OCI-LY3 (cell line): ENCODE data around the gene ANKZF1.

Source experiments
- H2AFZ ChIP-seq: fragments of 200-600, 300-600 bp; shearing (Covaris generic); 2 replicates; pipeline ENCODE4 v1.6.0; 2014; ENCODE audit warnings: antibody characterized with exemption, low read depth, low read length
- H3K27ac ChIP-seq: fragments of 200-600, 300-600 bp; sonication (generic); 2 replicates; pipeline ENCODE4 v1.5.1; 2014; ENCODE audit warnings: mild to moderate bottlenecking, low read length, moderate library complexity, mixed read lengths
- H3K27me3 ChIP-seq: fragments of 200-600, 300-600 bp; sonication (generic); 2 replicates; pipeline ENCODE4 v1.6.1; 2014; ENCODE audit warnings: low read depth, low read length, mixed read lengths
- H3K36me3 ChIP-seq: fragments of 200-600, 300-600 bp; sonication (generic); replicated peaks from 2 replicates; pipeline ENCODE3; 2014; ENCODE audit warnings: low read depth, low read length, mixed read lengths
- H3K4me1 ChIP-seq: fragments of 300-600, 200-600 bp; sonication (generic); 2 replicates; pipeline ENCODE4 v1.6.1; 2014; ENCODE audit warnings: low read length, mixed read lengths
- H3K4me2 ChIP-seq: fragments of 200-600, 300-600 bp; sonication (generic); 2 replicates; pipeline ENCODE4 v1.6.1; 2014; ENCODE audit warnings: low read length, mixed read lengths
- H3K4me3 ChIP-seq: fragments of 300-600, 200-600 bp; sonication (generic); 2 replicates; pipeline ENCODE4 v1.5.1; 2014; ENCODE audit warnings: antibody characterized with exemption, mild to moderate bottlenecking, low read length, moderate library complexity
- H3K79me2 ChIP-seq: fragments of 300-600, 200-600 bp; shearing (Covaris generic); 2 replicates; pipeline ENCODE4 v1.6.1; 2014; ENCODE audit warnings: mild to moderate bottlenecking, low read length, mixed read lengths
- H3K9ac ChIP-seq: fragments of 300-600, 200-600 bp; shearing (Covaris generic); 2 replicates; pipeline ENCODE4 v1.6.0; 2014; ENCODE audit warnings: mild to moderate bottlenecking, low read length, moderate library complexity
- H3K9me3 ChIP-seq: fragments of 200-600, 300-600 bp; shearing (Covaris generic); 2 replicates; pipeline ENCODE4 v1.6.1; 2014; ENCODE audit warnings: low read length, mixed read lengths; ENCODE audit not compliant: insufficient read depth
- H4K20me1 ChIP-seq: fragments of 200-600, 300-600 bp; sonication (generic); 2 replicates; pipeline ENCODE4 v1.6.1; 2016; ENCODE audit warnings: low read length, mixed read lengths; ENCODE audit not compliant: insufficient read depth
- EZH2phosphoT487 ChIP-seq: fragments of 200-600 bp; shearing (Covaris generic); IDR thresholded peaks from 2 replicates; pipeline ENCODE4 v1.6.1; 2018; ENCODE audit warnings: antibody characterized with exemption, mixed run types, low read depth
- TF ChIP-seq, protein P1 (sequence below): fragments of 200-600, 300-600 bp; sonication (generic); IDR thresholded peaks from 2 replicates; pipeline ENCODE4 v1.5.1; 2014; ENCODE audit warnings: antibody characterized with exemption, low read length, low read depth

The ANKZF1 gene

DNA sequence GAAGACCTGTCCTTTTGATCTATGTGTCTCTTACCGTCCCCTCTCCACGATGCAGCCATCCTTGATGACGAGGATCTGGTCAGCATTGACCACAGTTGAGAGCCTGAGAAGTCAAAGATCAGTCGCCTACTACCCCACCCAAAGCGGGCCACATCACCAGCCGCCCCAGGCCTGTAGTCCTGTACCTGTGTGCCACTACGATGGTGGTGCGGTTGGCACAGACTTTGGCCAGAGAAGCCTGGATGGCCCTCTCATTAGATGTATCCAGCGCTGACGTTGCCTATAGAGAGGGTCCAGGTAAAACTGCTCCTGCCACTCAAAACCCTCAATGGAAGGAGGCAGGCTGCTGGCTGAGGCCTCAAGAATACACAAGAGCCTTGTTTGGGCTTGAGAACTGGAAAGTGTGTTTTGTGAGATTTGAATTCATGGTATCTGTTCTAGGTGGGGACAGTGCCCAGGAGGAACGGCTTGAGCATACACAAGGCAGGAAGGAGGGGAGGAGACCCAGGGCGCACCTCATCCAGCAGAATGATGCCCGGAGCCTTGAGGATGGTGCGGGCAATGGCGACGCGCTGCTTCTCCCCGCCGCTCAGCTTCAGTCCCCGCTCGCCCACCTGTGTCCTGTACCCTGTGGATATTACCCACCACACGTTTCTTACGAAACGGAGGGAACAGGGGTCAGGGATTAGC, 19.3 kb upstream of the ANKZF1 start:
- no peak overlapping the region for H3K4me2 ChIP-seq
- H3K27me3 ChIP-seq: no peaks in the 10 kb centered on the region
- peaks cover 7% of the 10 kb centered on the region for H3K4me1 ChIP-seq
- H3K9ac ChIP-seq: no peak overlapping the region
- H2AFZ ChIP-seq: no peak overlapping the region
- no peak overlapping the region for H3K4me3 ChIP-seq
- H4K20me1 ChIP-seq: no peaks in the 10 kb centered on the region
- no peak overlapping the region for H3K27ac ChIP-seq
- H3K79me2 ChIP-seq: no peaks in the 10 kb centered on the region
- no peaks in the 10 kb centered on the region for H3K36me3 ChIP-seq
- TF ChIP-seq, protein P1, sequence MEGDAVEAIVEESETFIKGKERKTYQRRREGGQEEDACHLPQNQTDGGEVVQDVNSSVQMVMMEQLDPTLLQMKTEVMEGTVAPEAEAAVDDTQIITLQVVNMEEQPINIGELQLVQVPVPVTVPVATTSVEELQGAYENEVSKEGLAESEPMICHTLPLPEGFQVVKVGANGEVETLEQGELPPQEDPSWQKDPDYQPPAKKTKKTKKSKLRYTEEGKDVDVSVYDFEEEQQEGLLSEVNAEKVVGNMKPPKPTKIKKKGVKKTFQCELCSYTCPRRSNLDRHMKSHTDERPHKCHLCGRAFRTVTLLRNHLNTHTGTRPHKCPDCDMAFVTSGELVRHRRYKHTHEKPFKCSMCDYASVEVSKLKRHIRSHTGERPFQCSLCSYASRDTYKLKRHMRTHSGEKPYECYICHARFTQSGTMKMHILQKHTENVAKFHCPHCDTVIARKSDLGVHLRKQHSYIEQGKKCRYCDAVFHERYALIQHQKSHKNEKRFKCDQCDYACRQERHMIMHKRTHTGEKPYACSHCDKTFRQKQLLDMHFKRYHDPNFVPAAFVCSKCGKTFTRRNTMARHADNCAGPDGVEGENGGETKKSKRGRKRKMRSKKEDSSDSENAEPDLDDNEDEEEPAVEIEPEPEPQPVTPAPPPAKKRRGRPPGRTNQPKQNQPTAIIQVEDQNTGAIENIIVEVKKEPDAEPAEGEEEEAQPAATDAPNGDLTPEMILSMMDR: no peak
- no peaks in the 10 kb centered on the region for H3K9me3 ChIP-seq

- Histone ChIP-seq H3K36me3 (no peaks in the 10 kb centered on the region), H3K27ac (no peak overlapping the region), H3K27me3 (no peaks in the 10 kb centered on the region), H3K9ac (no peak overlapping the region), H2AFZ (no peak overlapping the region), H3K79me2 (no peaks in the 10 kb centered on the region), H3K4me1 (peaks cover 7% of the 10 kb centered on the region), H3K9me3 (no peaks in the 10 kb centered on the region), H3K4me2 (no peak overlapping the region), H4K20me1 (no peaks in the 10 kb centered on the region), H3K4me3 (no peak overlapping the region)
- no peak for TF ChIP-seq EZH2phosphoT487
- TF ChIP-seq, protein P1: no peak
Measured at GRCh38 chr2:219210886-219211362, 18.7 kb upstream of the ANKZF1 start.

DNA sequence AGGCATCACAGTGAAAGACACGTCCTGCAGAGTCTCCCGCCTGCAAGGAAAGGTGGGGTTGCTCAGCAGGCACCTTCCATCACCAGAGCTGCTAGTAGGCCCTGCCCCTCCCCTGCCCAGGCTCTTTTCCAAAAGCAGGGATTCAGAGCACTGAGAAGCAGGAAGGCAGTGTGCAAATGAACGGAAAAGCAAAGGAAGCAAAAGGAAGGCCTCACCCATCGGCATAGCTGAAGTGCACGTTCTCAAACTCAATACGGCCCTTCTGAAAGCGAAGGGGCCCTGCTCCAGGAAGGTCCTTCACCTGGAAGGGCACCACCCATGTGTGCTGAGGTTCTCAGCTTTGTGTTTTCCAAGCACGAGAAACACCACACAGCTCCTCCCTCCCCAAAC, 16.6 kb upstream of the ANKZF1 start:
- H4K20me1 ChIP-seq: no peaks in the 10 kb centered on the region
- H3K27ac ChIP-seq: no peak overlapping the region
- H3K9me3 ChIP-seq: no peaks in the 10 kb centered on the region
- H3K9ac ChIP-seq: no peak overlapping the region
- H3K27me3 ChIP-seq: no peaks in the 10 kb centered on the region
- no peak for TF ChIP-seq EZH2phosphoT487
- TF ChIP-seq, protein P1: no peak
- no peak overlapping the region for H3K4me3 ChIP-seq
- H2AFZ ChIP-seq: no peak overlapping the region
- H3K4me2 ChIP-seq: no peak overlapping the region
- no peaks in the 10 kb centered on the region for H3K79me2 ChIP-seq
- no peaks in the 10 kb centered on the region for H3K36me3 ChIP-seq
- no peaks in the 10 kb centered on the region for H3K4me1 ChIP-seq

- Histone ChIP-seq H4K20me1 (no peaks in the 10 kb centered on the region), H3K4me1 (no peaks in the 10 kb centered on the region), H2AFZ (no peak overlapping the region), H3K4me2 (no peak overlapping the region), H3K9me3 (no peaks in the 10 kb centered on the region), H3K9ac (no peak overlapping the region), H3K79me2 (no peaks in the 10 kb centered on the region), H3K4me3 (no peak overlapping the region), H3K27ac (no peak overlapping the region), H3K27me3 (no peaks in the 10 kb centered on the region), H3K36me3 (no peaks in the 10 kb centered on the region)
- TF ChIP-seq, protein P1: no peak
- no peak for TF ChIP-seq EZH2phosphoT487
Measured at GRCh38 chr2:219213486-219214071, 16.0 kb upstream of the ANKZF1 start.
